ENCODE results near the gene SULT1A1.
A peak's percentile ranks its signal among the peaks of the same experiment; 100 is the strongest.

Gene SULT1A1

DNA sequence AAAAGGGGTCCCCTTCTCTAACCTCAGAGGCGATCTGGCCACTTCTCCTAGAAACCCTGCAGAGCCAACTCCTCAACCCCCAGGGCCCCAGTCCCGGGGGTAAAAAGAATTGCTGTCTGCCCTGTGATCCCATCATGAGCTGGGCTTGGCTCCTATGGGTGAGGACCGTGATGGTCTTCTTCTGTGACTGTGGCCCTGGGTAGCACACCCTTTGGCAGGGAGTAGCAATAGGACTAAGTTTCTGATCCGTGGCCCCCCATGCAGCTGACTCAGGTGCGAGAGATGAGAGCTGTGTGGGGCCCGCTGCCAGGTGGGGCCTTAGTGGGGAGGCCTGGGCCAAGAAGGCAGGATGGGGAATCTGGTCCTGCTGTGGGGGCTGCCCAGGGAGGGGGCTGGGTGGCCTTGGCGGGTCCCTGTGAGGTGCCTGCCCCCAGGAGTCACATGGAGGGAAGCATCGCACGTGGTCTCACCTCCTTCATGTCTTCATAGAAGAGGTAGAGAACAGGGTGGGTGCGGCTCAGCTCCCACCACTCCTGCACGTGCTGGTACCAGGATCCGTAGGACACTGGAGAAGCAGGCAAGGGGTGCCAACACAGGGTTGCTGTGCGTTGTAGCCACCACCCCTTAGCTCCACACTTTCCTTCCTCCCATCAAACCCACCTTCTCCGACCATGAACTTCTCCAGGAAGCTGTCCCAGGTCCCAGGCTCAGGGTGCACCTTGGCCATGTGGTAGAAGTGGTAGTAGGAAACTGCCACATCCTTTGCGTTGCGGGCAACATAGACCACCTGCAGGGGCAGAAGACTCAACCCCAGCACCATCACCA is 3.3 kb downstream of the SULT1A1 start:
- Histone ChIP-seq H3K9me3 (ENCODE audit: control insufficient read depth, insufficient read depth, low read depth, low read length) (no peaks in the 10 kb centered on the region), H3K36me3 (ENCODE audit: control insufficient read depth in 2 of 2, insufficient read depth in 1 of 2, low read length in 2 of 2) (peaks cover 3 to 39% of the 10 kb centered on the region in 2 experiments; a peak in 2 of 3 replicates), H3K27ac (ENCODE audit: extremely low read depth, low read depth, low read length) (no peak overlapping the region), H3K4me1 (ENCODE audit: control insufficient read depth, insufficient read depth, low read length) (no peaks in the 10 kb centered on the region), H3K4me3 (ENCODE audit: low read depth, low read length) (no peak overlapping the region)
- TF ChIP-seq GLIS1 (tag by site-specific recombination; IDR thresholded peaks at IDR 0.05) (peak; percentile 48; the same call in 1 of the 2 replicates), GLIS2 (tag by site-specific recombination; IDR thresholded peaks at IDR 0.05) (peak; percentile 32; the same call in 1 of the 2 replicates), ZNF174 (tag by site-specific recombination; IDR thresholded peaks at IDR 0.05) (no peak)
- POLR2A ChIA-PET = no interaction called here
- CTCF ChIA-PET = no interaction called here

DNA sequence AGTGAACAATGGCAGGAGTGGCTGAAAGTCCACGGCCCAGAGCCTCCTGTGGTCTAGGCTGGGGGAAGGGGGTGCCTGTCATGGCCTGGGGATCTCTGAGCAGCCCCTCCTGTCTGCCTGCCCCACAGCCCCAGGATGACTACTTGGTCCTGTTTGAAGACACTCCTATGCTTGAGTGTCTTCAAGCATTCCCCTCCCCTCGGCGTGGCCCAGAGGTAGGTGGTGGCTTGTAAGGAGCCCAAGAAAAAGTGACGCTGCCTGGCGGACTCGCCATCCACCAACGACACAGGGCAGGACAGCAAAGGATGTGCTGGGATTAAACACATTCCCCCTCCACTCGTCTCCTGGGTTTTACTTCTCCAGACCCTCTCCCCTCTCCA is 5.7 kb downstream of the SULT1A1 start:
- H3K27ac ChIP-seq (ENCODE audit: extremely low read depth, low read depth, low read length) = no peak overlapping the region
- H3K4me1 ChIP-seq (ENCODE audit: control insufficient read depth, insufficient read depth, low read length) = no peaks in the 10 kb centered on the region
- no peaks in the 10 kb centered on the region for H3K9me3 ChIP-seq (ENCODE audit: control insufficient read depth, insufficient read depth, low read depth, low read length)
- POLR2A ChIA-PET = interaction anchor here (1.0 kb wide), 1 partner anchor 50 kb away, joined by 3 read pairs; no protein-coding TSS in a partner anchor
- no peak overlapping the region for H3K4me3 ChIP-seq (ENCODE audit: low read depth, low read length)
- TF ChIP-seq, protein P1, sequence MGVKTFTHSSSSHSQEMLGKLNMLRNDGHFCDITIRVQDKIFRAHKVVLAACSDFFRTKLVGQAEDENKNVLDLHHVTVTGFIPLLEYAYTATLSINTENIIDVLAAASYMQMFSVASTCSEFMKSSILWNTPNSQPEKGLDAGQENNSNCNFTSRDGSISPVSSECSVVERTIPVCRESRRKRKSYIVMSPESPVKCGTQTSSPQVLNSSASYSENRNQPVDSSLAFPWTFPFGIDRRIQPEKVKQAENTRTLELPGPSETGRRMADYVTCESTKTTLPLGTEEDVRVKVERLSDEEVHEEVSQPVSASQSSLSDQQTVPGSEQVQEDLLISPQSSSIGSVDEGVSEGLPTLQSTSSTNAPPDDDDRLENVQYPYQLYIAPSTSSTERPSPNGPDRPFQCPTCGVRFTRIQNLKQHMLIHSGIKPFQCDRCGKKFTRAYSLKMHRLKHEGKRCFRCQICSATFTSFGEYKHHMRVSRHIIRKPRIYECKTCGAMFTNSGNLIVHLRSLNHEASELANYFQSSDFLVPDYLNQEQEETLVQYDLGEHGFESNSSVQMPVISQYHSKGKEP (tag by site-specific recombination; IDR thresholded peaks at IDR 0.05) = no peak
- TF ChIP-seq GFI1B (tag by site-specific recombination; IDR thresholded peaks at IDR 0.05) = no peak
- no peak for TF ChIP-seq ZFP41 (tag by site-specific recombination; IDR thresholded peaks at IDR 0.05; ENCODE audit: borderline replicate concordance)
- TF ChIP-seq, protein P2, sequence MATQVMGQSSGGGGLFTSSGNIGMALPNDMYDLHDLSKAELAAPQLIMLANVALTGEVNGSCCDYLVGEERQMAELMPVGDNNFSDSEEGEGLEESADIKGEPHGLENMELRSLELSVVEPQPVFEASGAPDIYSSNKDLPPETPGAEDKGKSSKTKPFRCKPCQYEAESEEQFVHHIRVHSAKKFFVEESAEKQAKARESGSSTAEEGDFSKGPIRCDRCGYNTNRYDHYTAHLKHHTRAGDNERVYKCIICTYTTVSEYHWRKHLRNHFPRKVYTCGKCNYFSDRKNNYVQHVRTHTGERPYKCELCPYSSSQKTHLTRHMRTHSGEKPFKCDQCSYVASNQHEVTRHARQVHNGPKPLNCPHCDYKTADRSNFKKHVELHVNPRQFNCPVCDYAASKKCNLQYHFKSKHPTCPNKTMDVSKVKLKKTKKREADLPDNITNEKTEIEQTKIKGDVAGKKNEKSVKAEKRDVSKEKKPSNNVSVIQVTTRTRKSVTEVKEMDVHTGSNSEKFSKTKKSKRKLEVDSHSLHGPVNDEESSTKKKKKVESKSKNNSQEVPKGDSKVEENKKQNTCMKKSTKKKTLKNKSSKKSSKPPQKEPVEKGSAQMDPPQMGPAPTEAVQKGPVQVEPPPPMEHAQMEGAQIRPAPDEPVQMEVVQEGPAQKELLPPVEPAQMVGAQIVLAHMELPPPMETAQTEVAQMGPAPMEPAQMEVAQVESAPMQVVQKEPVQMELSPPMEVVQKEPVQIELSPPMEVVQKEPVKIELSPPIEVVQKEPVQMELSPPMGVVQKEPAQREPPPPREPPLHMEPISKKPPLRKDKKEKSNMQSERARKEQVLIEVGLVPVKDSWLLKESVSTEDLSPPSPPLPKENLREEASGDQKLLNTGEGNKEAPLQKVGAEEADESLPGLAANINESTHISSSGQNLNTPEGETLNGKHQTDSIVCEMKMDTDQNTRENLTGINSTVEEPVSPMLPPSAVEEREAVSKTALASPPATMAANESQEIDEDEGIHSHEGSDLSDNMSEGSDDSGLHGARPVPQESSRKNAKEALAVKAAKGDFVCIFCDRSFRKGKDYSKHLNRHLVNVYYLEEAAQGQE (tag by site-specific recombination; IDR thresholded peaks at IDR 0.05) = no peak
- no peak for TF ChIP-seq ZNF19 (tag by site-specific recombination; IDR thresholded peaks at IDR 0.05; ENCODE audit: low read depth)
- peaks cover 3 to 39% of the 10 kb centered on the region in 2 experiments; a peak in 2 of 3 replicates for H3K36me3 ChIP-seq (ENCODE audit: control insufficient read depth in 2 of 2, insufficient read depth in 1 of 2, low read length in 2 of 2)
- CTCF ChIA-PET = no interaction called here

DNA sequence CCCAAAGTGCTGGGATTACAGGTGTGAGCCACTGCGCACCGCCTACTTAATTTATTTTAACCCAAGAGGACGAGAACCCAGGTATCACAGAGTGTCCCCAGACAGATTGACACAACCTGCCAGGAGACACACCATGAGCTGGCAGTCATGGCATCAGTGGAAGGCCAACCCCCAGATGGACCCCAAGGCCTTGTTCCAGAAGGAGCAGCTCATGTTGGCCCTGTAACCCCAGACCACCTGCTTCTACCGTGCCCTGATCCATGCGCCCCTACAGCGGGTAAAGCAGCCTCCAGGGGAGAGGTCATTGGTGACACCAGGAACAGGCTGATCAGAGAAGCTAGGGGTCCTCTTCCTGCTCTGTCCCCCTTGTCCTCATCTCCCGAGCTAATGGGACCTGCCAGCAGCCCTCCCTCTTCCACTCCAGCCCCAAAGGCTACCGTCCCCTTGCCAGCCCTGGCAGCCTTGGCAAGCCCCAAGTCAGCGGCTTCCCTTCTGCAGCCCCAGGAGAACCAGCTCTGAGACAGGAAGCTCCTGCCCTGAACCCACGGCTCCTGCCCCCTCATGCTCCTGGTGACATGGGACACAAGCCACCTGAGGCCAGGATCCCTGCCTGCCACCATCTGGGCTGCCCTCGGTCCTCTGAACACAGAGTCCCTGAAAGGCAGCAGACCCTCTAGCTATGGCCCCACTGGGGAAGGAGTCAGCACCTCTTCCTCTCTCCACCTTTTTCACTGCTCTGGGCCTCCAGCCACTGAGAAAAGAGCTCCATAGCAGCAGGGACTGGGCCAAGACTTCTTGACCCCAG is 6.3 kb downstream of the SULT1A1 start:
- ChIA-PET POLR2A (interaction anchor here (1.0 kb wide), 1 partner anchor 49 kb away, joined by 3 read pairs; no protein-coding TSS in a partner anchor), CTCF (no interaction called here)
- Histone ChIP-seq H3K9me3 (ENCODE audit: control insufficient read depth, insufficient read depth, low read depth, low read length) (no peaks in the 10 kb centered on the region), H3K4me1 (ENCODE audit: control insufficient read depth, insufficient read depth, low read length) (no peaks in the 10 kb centered on the region), H3K4me3 (ENCODE audit: low read depth, low read length) (no peak overlapping the region), H3K27ac (ENCODE audit: extremely low read depth, low read depth, low read length) (no peak overlapping the region), H3K36me3 (ENCODE audit: control insufficient read depth in 2 of 2, insufficient read depth in 1 of 2, low read length in 2 of 2) (peaks cover 3 to 39% of the 10 kb centered on the region in 2 experiments; a peak in 2 of 3 replicates)
- TF ChIP-seq ZNF76 (tag by site-specific recombination; IDR thresholded peaks at IDR 0.05; ENCODE audit: borderline replicate concordance, low read depth) = no peak
- TF ChIP-seq ZNF37A (tag by site-specific recombination; IDR thresholded peaks at IDR 0.05) = no peak
- TF ChIP-seq, protein P3, sequence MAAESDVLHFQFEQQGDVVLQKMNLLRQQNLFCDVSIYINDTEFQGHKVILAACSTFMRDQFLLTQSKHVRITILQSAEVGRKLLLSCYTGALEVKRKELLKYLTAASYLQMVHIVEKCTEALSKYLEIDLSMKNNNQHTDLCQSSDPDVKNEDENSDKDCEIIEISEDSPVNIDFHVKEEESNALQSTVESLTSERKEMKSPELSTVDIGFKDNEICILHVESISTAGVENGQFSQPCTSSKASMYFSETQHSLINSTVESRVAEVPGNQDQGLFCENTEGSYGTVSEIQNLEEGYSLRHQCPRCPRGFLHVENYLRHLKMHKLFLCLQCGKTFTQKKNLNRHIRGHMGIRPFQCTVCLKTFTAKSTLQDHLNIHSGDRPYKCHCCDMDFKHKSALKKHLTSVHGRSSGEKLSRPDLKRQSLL (tag by site-specific recombination; IDR thresholded peaks at IDR 0.05) = no peak
- TF ChIP-seq ZEB2 (tag by site-specific recombination; IDR thresholded peaks at IDR 0.05) = no peak
- no peak for TF ChIP-seq ZNF354C (tag by site-specific recombination; IDR thresholded peaks at IDR 0.05; ENCODE audit: borderline replicate concordance, low read depth)
- no peak for TF ChIP-seq ZNF48 (tag by site-specific recombination; IDR thresholded peaks at IDR 0.05)
- no peak for TF ChIP-seq ZNF792 (tag by site-specific recombination; IDR thresholded peaks at IDR 0.05)
- no peak for TF ChIP-seq SETDB1 (IDR thresholded peaks at IDR 0.05; ENCODE audit: insufficient read length, low read length)
- no peak for TF ChIP-seq ZNF2 (tag by site-specific recombination; IDR thresholded peaks at IDR 0.05)
- TF ChIP-seq ZNF549 (tag by site-specific recombination; IDR thresholded peaks at IDR 0.05) = no peak
- TF ChIP-seq ZNF266 (tag by site-specific recombination; IDR thresholded peaks at IDR 0.05; ENCODE audit: low read depth) = no peak
- no peak for TF ChIP-seq SCRT1 (tag by site-specific recombination; IDR thresholded peaks at IDR 0.05; ENCODE audit: borderline replicate concordance)

All from HEK293 (cell line).